IMR-90 (cell line): ENCODE results near the gene EIF4G3. TPM values are rescaled to one million over a fixed set of nuclear protein-coding genes. Genes with fewer than 3 reads are reported as not detected.

Experiments used
- ATAC-seq: fragments of 200-7000 bp; cut with Tn5 transposase; 2 replicates; pipeline ENCODE4 v1.9.1; 2020; ENCODE audit warnings: low read depth, mild to moderate bottlenecking, moderate library complexity
- BruUV-seq: library from RNA; stranded (reverse); fragments of 400-500 nt; replicated peaks from 2 replicates; lab custom pipeline; 2021; lab: Mats Ljungman, UMichigan
- CTCF ChIA-PET: fragments of 300-600 bp; formaldehyde crosslinking; extraction: SDS; loops from one replicate; lab custom pipeline; 2021; ENCODE audit warnings: antibody characterized with exemption; lab: Yijun Ruan, JAX
- POLR2A ChIA-PET: fragments of 300-600 bp; sonication (Branson Sonifier 250); formaldehyde crosslinking; loops from one replicate; lab custom pipeline; 2022; ENCODE audit warnings: antibody characterized with exemption; ENCODE audit not compliant: unreplicated experiment; lab: Charles Lee
- DNase-seq: peaks from one replicate; pipeline ENCODE4 v3.0.0; 2013
- H2AFZ ChIP-seq: replicated peaks from 2 replicates; pipeline ENCODE3; 2013; ENCODE audit warnings: low read length, mild to moderate bottlenecking; ENCODE audit not compliant: poor library complexity
- H2AK5ac ChIP-seq: 2 replicates; pipeline ENCODE4 v1.6.1; 2013; ENCODE audit warnings: low read depth, low read length, inconsistent platforms
- H2AK9ac ChIP-seq: replicated peaks from 2 replicates; pipeline ENCODE3; 2013; ENCODE audit warnings: mild to moderate bottlenecking, low read depth, low read length, moderate library complexity; ENCODE audit not compliant: poor library complexity
- H2BK120ac ChIP-seq: 2 replicates; pipeline ENCODE4 v1.6.1; 2013; ENCODE audit warnings: low read depth, low read length, inconsistent platforms
- H2BK15ac ChIP-seq: 3 replicates; pipeline ENCODE4 v1.6.1; 2013; ENCODE audit warnings: low read depth, low read length, inconsistent platforms
- H2BK20ac ChIP-seq: 2 replicates; pipeline ENCODE4 v1.6.1; 2013; ENCODE audit warnings: low read depth, mild to moderate bottlenecking, inconsistent platforms, low read length, moderate library complexity
- H2BK5ac ChIP-seq: 2 replicates; pipeline ENCODE4 v1.6.1; 2013; ENCODE audit warnings: mild to moderate bottlenecking, low read depth, low read length, inconsistent platforms; ENCODE audit not compliant: poor library complexity, severe bottlenecking
- H3K14ac ChIP-seq: replicated peaks from 2 replicates; pipeline ENCODE4 v1.6.1; 2013; ENCODE audit warnings: low read depth, low read length, inconsistent platforms
- H3K18ac ChIP-seq: 2 replicates; pipeline ENCODE4 v1.6.1; 2013; ENCODE audit warnings: low read depth, low read length, control low read depth
- H3K23ac ChIP-seq: 2 replicates; pipeline ENCODE4 v1.6.1; 2013; ENCODE audit warnings: low read depth, low read length, inconsistent platforms
- H3K27ac ChIP-seq: 2 replicates; pipeline ENCODE4 v1.5.1; 2013; ENCODE audit warnings: mild to moderate bottlenecking, control low read depth, low read length; ENCODE audit not compliant: insufficient read depth
- H3K27me3 ChIP-seq: 2 replicates; pipeline ENCODE4 v1.6.1; 2013; ENCODE audit warnings: low read length; ENCODE audit not compliant: control insufficient read depth, insufficient read depth
- H3K36me3 ChIP-seq: 2 replicates; pipeline ENCODE4 v1.6.1; 2013; ENCODE audit warnings: low read length, mixed read lengths; ENCODE audit not compliant: control insufficient read depth, insufficient read depth
- H3K4ac ChIP-seq: 2 replicates; pipeline ENCODE4 v1.6.1; 2013; ENCODE audit warnings: low read depth, low read length, inconsistent platforms
- H3K4me1 ChIP-seq: 2 replicates; pipeline ENCODE4 v1.6.1; 2013; ENCODE audit warnings: low read length, mixed read lengths; ENCODE audit not compliant: control insufficient read depth, insufficient read depth
- H3K4me2 ChIP-seq: 2 replicates; pipeline ENCODE4 v1.6.1; 2013; ENCODE audit warnings: low read depth, mild to moderate bottlenecking, control low read depth, low read length, moderate library complexity
- H3K4me3 ChIP-seq: 2 replicates; pipeline ENCODE4 v1.5.1; 2013; ENCODE audit warnings: low read depth, mild to moderate bottlenecking, control low read depth, low read length, moderate library complexity; ENCODE audit not compliant: insufficient read depth
- H3K56ac ChIP-seq: 2 replicates; pipeline ENCODE4 v1.6.1; 2013; ENCODE audit warnings: low read length, inconsistent platforms; ENCODE audit not compliant: insufficient read depth; ENCODE audit errors: extremely low read depth
- H3K79me1 ChIP-seq, 2 experiments: 2 replicates each; pipeline ENCODE4 v1.6.1; 2013; ENCODE audit warnings: low read length in 2 of 2, inconsistent platforms in 1 of 2, low read depth in 1 of 2
- H3K9ac ChIP-seq: 2 replicates; pipeline ENCODE4 v1.6.1; 2013; ENCODE audit warnings: low read depth, low read length, control low read depth
- H3K9me1 ChIP-seq: 2 replicates; pipeline ENCODE4 v1.6.1; 2013; ENCODE audit warnings: low read length, inconsistent platforms; ENCODE audit not compliant: insufficient read depth
- H3K9me3 ChIP-seq: 2 replicates; pipeline ENCODE4 v1.6.1; 2013; ENCODE audit warnings: low read length; ENCODE audit not compliant: control insufficient read depth, insufficient read depth
- H4K20me1 ChIP-seq: 2 replicates; pipeline ENCODE4 v1.6.1; 2013; ENCODE audit warnings: low read length, inconsistent platforms; ENCODE audit not compliant: insufficient read depth
- H4K5ac ChIP-seq: 2 replicates; pipeline ENCODE4 v1.6.1; 2013; ENCODE audit warnings: mild to moderate bottlenecking, low read depth, low read length, control low read depth
- H4K8ac ChIP-seq, 2 experiments: 2 replicates each; pipeline ENCODE4 v1.6.1; 2013; ENCODE audit warnings: low read depth in 2 of 2, low read length in 2 of 2, control low read depth in 1 of 2, inconsistent platforms in 1 of 2
- H4K91ac ChIP-seq: 2 replicates; pipeline ENCODE4 v1.6.1; 2013; ENCODE audit warnings: low read depth, low read length, inconsistent platforms; ENCODE audit not compliant: insufficient read depth
- SMC3 ChIP-seq: fragments of 150-350 bp; IDR thresholded peaks from 2 replicates; pipeline ENCODE4 v1.6.1; 2016; ENCODE audit warnings: low read depth, mild to moderate bottlenecking, antibody characterized with exemption, low read length, moderate library complexity
- WGBS, 2 experiments: methylation state at CpG; one replicate each; pipeline versions ENCODE4 v1.1.5 to v1.1.7; 2013; ENCODE audit warnings: missing lambda C conversion rate in 2 of 2; ENCODE audit not compliant: insufficient read length in 1 of 2; ENCODE audit errors: extremely low coverage in 2 of 2; 5-methylcytosine and 5-hydroxymethylcytosine counted together
- dilution Hi-C: fragments of 300-500 bp; cut with HindIII; formaldehyde crosslinking; loops from one replicate; pipeline ENCODE4 v1.14.3; 2018; ENCODE audit warnings: low sequenced_read_pairs; ENCODE audit not compliant: unreplicated experiment
- in situ Hi-C: fragments of 300-500 bp; cut with MboI; formaldehyde crosslinking; loops from 3 replicates; pipeline ENCODE4 v1.14.3; 2019; ENCODE audit warnings: low sequenced_read_pairs, inconsistent platforms, mixed read lengths
- intact Hi-C: fragments of 100-400 bp; cut with micrococcal nuclease; formaldehyde crosslinking; loops from 2 replicates; pipeline ENCODE4 v1.10.0; 2022
- polyA plus RNA-seq, 3 experiments: library from polyadenylated mRNA; depleted of rRNA; stranded (reverse); fragments of >200 nt; gene quantifications; 2 replicates each; pipeline ENCODE4 v1.2.3, GENCODE V29; 2012; ENCODE audit warnings: low replicate concordance in 1 of 3
- total RNA-seq: library from RNA; depleted of rRNA; stranded (reverse); fragments of >200 nt; gene quantifications from 2 replicates; pipeline ENCODE4 v1.2.3, GENCODE V29; 2012

EIF4G3 gene
- total and polyA plus RNA-seq, 2 of the 4 experiments (the other 2 are of a cell fraction), result 25.8 to 49.2 TPM

- POLR2A ChIA-PET, result no interaction called here
- DNase-seq, result no peak
These were observed 112.6 kb downstream of the EIF4G3 start for GRCh38 chr1:21064057-21064456.

More at GRCh38 chr1:21064057-21064456, 112.6 kb downstream of the EIF4G3 start:
- Histone ChIP-seq H3K56ac (no peak overlapping the region), H4K20me1 (peaks cover 9% of the 10 kb centered on the region; the same call in 1 of the 2 replicates), H3K23ac (no peak overlapping the region), H2BK20ac (no peak overlapping the region), H2BK5ac (no peak overlapping the region), H2BK15ac (no peak overlapping the region), H4K91ac (no peak overlapping the region), H2AK9ac (no peak overlapping the region), H3K36me3 (no peaks in the 10 kb centered on the region; the same call in 1 of the 2 replicates), H4K5ac (no peak overlapping the region), H2AK5ac (no peak overlapping the region), H3K18ac (no peak overlapping the region), H3K4me3 (no peak overlapping the region), H3K27ac (no peak overlapping the region), H3K9ac (no peak overlapping the region), H3K9me3 (no peaks in the 10 kb centered on the region), H3K9me1 (peaks cover 3% of the 10 kb centered on the region; the same call in 1 of the 2 replicates), H3K4me1 (peaks cover 3% of the 10 kb centered on the region; the same call in 1 of the 2 replicates), H3K14ac (no peak overlapping the region), H2BK120ac (no peak overlapping the region), H3K4me2 (no peak overlapping the region), H3K27me3 (no peaks in the 10 kb centered on the region), H2AFZ (no peak overlapping the region), H4K8ac (no peak overlapping the region), H3K79me1 (peaks cover 20 to 56% of the 10 kb centered on the region in 2 experiments), H3K4ac (no peak overlapping the region)
- ATAC-seq, result no peak
- TF ChIP-seq SMC3, result no peak
- in situ Hi-C loops, result no loop called here
- CTCF ChIA-PET, result interaction anchor here (0.5 kb wide), 1 partner anchor 15 kb away, joined by 3 read pairs; no protein-coding TSS in a partner anchor
- no TSS peak for BruUV-seq
- 100% methylated on average over 1 of the region's 3 CpGs; no CpG with 5 or more reads in 1 of the 2 experiments for WGBS, 2 experiments
- intact Hi-C loops, result no loop called here
- dilution Hi-C loops, result no loop called here
